Measurements from ENCODE around the gene MYO9B.

MYO9B gene

DNA sequence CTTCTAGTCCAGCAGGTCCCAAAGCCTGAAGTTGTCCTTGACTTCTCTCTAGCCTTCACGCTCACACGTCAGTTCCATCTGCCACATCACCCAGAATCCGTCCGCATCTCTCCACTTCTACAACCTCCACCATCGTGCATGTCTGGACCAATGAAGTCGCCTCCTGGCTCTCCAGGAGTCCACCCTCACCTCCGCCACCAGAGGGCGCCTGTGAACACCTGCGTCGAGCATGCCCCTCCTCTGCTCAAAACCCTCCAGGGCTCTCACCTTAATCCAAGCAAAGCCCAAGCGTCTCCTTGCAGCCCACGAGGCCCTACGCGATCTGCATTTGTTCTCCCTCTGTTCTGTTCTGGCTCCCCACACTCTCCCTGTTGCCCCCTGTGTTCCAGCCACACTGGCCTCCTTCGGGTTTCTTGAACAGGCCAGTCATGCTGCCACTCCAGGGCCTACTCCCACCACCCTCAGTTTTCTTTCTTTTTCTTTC is 185.3 kb downstream of the MYO9B start:
- no peaks in the 10 kb centered on the region for H3K9me3 ChIP-seq (ENCODE audit: insufficient read depth, low read depth, low read length)
- H3K36me3 ChIP-seq (ENCODE audit: insufficient read depth, low read depth, low read length) = peaks cover 5% of the 10 kb centered on the region; the same call in 1 of the 2 replicates
- H3K4me3 ChIP-seq (ENCODE audit: low read length) = no peak overlapping the region
- peak overlapping the region; percentile 41; the same call in 1 of the 2 replicates for H3K9ac ChIP-seq (ENCODE audit: low read depth, low read length)
- peak overlapping the region; percentile 35 for H3K27ac ChIP-seq (ENCODE audit: low read length)
- peaks cover 4% of the 10 kb centered on the region; the same call in 1 of the 2 replicates for H3K4me1 ChIP-seq (ENCODE audit: insufficient read depth, low read length)
- H3K27me3 ChIP-seq (ENCODE audit: insufficient read depth, low read length) = no peaks in the 10 kb centered on the region

DNA sequence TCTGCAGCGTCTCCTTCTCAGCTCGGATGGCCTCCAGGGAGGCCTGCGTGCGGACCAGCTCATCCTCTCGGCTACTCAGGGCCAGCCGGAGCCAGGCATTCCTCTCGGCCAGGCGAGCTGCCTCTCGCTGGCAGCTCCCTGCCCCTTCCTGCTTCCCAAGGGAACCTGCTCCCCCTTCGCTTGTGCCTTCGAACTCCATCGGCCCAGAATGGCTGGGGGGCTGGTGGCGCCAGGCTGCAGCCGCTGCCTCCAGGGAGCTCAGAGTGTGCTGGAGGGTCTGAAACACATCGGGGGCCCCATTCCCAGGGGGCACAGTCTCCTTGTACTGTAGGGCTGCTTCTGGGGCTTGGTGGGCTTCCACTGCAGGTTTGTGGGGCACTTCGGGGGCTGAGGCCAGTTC is 187.0 kb downstream of the MYO9B start:
- Histone ChIP-seq H3K4me3 (ENCODE audit: low read length) (no peak overlapping the region), H3K4me1 (ENCODE audit: insufficient read depth, low read length) (peaks cover 4% of the 10 kb centered on the region; the same call in 1 of the 2 replicates), H3K9me3 (ENCODE audit: insufficient read depth, low read depth, low read length) (no peaks in the 10 kb centered on the region), H3K27me3 (ENCODE audit: insufficient read depth, low read length) (no peaks in the 10 kb centered on the region), H3K27ac (ENCODE audit: low read length) (no peak overlapping the region), H3K36me3 (ENCODE audit: insufficient read depth, low read depth, low read length) (no peaks in the 10 kb centered on the region; the same call in 1 of the 2 replicates), H3K9ac (ENCODE audit: low read depth, low read length) (no peak overlapping the region)

Data from iPS-20b (cell line).